HEK293T (cell line): ENCODE measurements around the gene FLNB.

Experiments used
- ARNT ChIP-seq: fragments of 450-650 bp; IDR thresholded peaks from 2 replicates; pipeline ENCODE4 v1.6.1; 2017; ENCODE audit warnings: mild to moderate bottlenecking
- ELF4 ChIP-seq: fragments of 450-650 bp; IDR thresholded peaks from 2 replicates; pipeline ENCODE4 v1.6.1; 2017; ENCODE audit warnings: antibody characterized with exemption
- FOXA1 ChIP-seq: fragments of 450-650 bp; IDR thresholded peaks from 2 replicates; pipeline ENCODE4 v1.6.1; 2016; ENCODE audit warnings: mild to moderate bottlenecking
- FOXK2 ChIP-seq: fragments of 450-650 bp; IDR thresholded peaks from 2 replicates; pipeline ENCODE4 v1.6.1; 2016; ENCODE audit warnings: mild to moderate bottlenecking
- FOXM1 ChIP-seq: fragments of 450-650 bp; IDR thresholded peaks from 2 replicates; pipeline ENCODE4 v1.6.1; 2017; ENCODE audit warnings: mild to moderate bottlenecking, borderline replicate concordance
- L3MBTL2 ChIP-seq: fragments of 450-650 bp; conservative IDR thresholded peaks from 2 replicates; pipeline ENCODE4 v1.6.1; 2016; ENCODE audit warnings: mild to moderate bottlenecking
- LEF1 ChIP-seq: fragments of 450-650 bp; IDR thresholded peaks from 2 replicates; pipeline ENCODE4 v1.6.1; 2017; ENCODE audit warnings: mild to moderate bottlenecking, borderline replicate concordance
- SP1 ChIP-seq: fragments of 450-650 bp; IDR thresholded peaks from 2 replicates; pipeline ENCODE4 v1.6.1; 2017
- SUZ12 ChIP-seq: fragments of 450-650 bp; IDR thresholded peaks from 2 replicates; pipeline ENCODE4 v1.6.1; 2016; ENCODE audit warnings: mild to moderate bottlenecking
- TARDBP ChIP-seq: fragments of 450-650 bp; IDR thresholded peaks from 2 replicates; pipeline ENCODE4 v1.6.1; 2016
- ZNF384 ChIP-seq: fragments of 450-650 bp; IDR thresholded peaks from 2 replicates; pipeline ENCODE4 v1.6.1; 2016
- TF ChIP-seq, protein P1 (sequence below): fragments of 450-650 bp; IDR thresholded peaks from 2 replicates; pipeline ENCODE4 v1.6.1; 2016

DNA sequence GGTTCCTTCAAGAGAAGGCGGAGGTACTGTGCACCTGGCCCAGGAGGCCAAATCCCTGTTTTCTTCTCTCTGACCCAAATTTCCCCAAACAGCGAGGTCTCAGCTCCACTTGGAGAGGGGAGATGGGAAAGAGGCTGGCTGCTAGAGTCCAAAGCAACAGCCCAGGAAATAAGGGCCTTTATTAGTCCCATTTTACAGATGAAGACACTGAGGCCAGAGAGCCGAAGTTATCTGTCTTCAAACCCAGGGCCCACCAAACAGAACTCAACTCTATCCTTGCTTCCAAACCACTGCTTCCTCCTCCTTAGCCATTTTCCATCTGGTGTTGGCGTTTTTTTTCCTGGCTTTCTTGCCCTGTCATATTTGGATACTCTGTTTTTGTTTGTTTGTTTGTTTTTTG is 22.0 kb upstream of the FLNB start:
- TF ChIP-seq LEF1: no peak
- TF ChIP-seq FOXM1: no peak
- TF ChIP-seq ZNF384: no peak
- TF ChIP-seq ELF4: no peak
- no peak for TF ChIP-seq FOXK2
- TF ChIP-seq FOXA1: no peak
- TF ChIP-seq ARNT: no peak
- no peak for TF ChIP-seq SUZ12
- no peak for TF ChIP-seq L3MBTL2
- TF ChIP-seq, protein P1, sequence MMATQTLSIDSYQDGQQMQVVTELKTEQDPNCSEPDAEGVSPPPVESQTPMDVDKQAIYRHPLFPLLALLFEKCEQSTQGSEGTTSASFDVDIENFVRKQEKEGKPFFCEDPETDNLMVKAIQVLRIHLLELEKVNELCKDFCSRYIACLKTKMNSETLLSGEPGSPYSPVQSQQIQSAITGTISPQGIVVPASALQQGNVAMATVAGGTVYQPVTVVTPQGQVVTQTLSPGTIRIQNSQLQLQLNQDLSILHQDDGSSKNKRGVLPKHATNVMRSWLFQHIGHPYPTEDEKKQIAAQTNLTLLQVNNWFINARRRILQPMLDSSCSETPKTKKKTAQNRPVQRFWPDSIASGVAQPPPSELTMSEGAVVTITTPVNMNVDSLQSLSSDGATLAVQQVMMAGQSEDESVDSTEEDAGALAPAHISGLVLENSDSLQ: no peak
- no peak for TF ChIP-seq TARDBP
- TF ChIP-seq SP1: no peak
